DMS 273 (cell line): ENCODE data around the gene NRL.

ENCODE experiments used
- DNase-seq: peaks from one replicate; lab custom pipeline; 2025; ENCODE audit not compliant: unreplicated experiment; lab: John Stamatoyannopoulos, UW

Gene NRL

DNA sequence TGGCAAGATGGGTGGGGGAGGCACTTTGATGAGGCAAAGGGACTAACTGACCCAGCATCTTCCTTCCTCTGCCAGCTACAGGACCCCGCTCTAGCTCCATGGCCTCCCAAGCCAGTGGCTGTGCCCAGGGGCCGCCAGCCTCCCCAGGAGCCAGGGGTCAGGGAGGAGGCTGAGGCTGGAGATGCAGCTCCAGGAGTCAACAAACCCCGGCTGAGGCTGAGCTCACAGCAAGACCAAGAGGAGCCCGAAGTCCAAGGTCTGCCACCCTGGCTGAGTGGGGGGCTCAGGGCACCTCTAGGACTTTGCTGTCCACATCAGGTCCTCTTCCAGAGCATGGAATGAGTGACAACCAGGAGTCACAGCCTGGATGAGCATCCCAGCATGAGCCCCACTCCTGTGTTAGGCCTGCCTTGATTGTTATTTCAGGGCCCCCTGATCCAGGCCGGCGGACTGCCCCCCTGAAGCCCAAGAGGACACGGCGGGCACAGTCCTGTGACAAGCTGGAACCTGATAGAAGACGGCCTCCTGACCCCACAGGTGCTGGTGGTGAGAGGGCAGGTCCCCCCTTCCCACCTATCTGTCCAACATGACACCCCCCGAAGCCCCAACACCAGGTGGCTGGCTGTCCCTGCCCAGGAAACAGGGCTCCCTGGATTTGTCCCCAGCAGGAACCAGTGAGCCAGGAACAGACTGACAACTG lies 45.9 kb downstream of the NRL start:
- DNase-seq, result no peak

DNA sequence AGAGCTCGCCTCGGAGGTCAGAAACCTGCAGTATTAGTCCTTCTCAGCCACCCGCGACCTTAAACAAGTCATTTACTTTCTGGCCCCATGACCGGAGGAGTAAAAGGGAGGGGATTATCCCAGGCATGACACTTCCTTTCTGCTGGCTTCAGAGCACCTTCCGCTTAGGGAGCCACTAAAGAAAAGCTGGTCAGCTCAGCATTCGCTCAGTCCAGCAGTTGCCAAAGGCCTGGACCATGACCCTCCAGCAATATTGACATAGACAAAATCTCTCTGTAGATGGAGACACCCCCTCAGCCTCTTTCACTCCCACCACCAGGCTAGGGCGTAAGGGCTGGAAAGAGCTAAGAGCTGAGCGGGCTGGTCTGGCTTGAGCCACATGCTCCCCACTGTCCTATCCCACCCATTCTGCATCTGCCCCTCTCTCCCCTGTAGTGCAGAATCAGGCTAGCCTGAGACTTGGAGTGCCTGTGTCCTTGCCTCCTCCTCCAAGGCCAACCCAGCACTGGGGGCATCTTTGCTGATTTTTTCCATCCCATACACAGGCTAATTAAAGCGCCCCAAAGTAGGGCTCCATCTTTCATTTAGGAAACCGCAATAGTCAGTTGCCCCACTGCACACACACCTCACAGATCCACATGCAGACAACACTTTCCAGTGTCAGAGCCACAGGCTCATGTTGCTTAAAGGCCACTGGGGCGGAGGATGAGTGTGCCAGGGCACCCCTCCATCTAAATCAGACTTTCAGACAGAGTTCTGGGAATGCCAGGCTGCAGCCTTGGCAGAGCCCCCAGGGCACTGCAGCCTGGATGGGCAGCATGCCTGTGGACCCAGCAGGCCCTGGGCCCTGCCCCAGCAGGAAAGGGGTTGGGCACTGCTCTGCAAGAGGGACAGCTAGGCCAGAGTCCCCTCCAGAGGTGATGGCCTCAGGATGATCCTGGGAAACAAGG lies 47.3 kb downstream of the NRL start:
- no peak for DNase-seq

DNA sequence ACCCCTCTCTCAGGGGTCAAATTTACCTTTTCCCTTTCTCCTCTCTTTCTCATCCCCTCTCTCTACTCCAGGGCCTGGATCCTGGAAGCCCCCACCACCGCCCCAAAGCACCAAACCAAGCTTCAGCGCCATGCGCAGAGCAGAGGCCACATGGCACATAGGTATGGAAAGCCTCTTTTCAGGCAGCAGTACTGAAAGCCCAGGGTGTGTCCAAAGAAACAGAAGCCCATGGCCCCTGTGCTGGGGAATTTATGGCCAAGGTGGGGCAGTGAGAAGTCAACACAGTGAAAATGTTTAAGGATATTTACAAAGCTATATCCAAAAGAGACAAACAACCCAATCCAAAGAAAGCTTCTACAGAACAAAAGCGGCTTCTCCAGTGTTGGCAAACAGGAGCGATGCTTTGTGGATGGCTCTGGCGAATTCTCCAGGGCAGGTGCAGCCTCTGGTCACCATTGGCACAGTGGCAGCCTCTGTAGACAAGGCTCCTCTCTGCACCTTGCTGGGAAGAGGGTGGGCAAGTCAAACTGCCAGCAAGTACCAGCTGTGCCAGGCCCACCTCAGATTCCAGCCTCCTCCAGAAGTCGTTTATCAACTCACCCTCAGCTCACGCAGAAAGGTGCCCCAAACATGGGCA lies 48.1 kb downstream of the NRL start:
- DNase-seq, result no peak

GRCh38 chr14:24065408-24065807 lies 49.3 kb downstream of the NRL start:
- no peak for DNase-seq

DNA sequence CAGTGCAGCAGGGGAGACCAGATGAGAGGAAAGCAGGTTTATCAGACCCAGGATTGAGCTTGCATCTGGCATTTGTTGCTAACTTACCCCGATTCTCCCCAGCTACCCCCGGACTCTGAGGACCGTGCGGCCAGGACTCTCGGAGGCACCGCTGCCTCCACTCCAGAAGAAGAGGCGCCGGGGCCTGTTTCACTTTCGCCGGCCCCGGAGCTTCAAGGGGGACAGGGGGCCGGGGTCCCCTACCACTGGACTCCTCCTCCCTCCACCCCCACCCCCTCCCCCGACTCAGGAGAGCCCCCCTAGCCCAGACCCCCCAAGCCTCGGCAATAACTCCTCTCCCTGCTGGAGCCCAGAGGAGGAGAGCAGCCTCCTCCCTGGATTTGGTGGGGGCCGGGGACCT lies 49.9 kb downstream of the NRL start:
- DNase-seq, result no peak

DNA sequence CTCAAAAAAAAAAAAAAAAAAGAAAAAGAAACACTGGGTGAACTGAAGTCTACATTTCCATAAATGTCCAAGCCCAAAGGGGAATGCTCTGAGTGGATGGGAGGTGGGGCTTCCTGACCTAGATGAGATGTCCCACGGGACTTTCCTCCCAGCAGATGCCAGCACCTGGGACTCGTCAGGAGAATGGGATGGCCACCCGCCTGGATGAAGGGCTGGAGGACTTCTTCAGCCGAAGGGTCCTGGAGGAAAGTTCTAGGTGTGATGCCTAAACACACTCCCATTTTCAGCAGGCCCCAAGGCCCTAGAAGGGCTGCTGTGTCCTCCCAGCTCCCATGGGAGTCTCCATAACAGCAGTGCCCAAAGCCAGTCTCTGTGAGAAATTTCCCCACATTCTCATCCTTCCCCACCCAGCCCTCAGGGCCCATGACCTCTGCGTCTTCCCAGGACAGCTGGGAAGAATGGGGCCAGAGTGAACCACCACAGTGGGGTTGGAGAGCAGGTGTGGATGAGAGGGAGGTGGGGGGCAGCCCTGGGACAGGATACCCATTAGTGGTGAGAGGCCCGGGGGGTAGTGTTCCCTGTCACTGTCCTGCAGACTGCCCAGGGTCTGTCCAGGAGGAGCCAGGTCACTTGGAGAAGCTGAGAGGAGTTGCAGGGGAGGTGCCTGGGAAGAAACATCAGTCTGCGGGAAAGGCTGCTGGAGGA lies 50.5 kb downstream of the NRL start:
- no peak for DNase-seq

- no peak for DNase-seq
Measured at GRCh38 chr14:24063263-24063836, 51.4 kb downstream of the NRL start.

DNA sequence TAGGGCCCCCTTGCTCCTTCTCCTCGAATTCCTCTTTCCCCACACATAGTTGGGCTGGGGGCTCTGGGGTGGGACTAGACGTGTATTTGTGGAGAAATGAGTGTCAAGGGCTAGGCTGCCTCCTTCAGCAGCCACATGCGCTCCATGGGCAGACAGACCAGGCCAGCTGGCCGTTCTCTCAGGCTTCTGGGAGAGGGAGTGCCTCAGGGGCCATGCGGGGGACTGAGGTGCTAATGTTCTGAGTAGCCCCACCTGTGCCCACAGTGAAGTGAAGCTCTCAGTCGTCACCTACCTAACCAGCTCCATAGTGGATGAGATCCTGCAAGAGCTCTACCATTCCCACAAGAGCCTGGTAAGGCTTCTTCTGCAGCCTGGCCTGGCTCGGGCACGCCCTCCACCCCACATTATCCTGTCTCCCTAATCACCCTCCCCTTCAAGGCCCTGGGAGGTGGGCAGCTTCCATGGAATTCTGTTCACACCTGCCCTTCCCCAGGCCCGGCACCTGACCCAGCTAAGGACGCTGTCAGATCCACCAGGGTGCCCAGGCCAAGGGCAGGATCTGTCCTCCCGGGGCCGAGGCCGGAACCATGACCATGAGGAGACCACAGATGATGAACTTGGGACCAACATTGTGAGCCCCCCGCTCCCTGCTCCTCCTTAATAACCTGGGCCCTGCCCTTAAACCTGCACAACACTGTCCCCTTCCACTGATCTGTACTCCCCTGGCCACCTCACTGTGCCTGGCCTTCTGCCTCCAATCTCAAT lies 52.4 kb downstream of the NRL start:
- no peak for DNase-seq

GRCh38 chr14:24060984-24061913 lies 53.5 kb downstream of the NRL start:
- DNase-seq, result no peak

DNA sequence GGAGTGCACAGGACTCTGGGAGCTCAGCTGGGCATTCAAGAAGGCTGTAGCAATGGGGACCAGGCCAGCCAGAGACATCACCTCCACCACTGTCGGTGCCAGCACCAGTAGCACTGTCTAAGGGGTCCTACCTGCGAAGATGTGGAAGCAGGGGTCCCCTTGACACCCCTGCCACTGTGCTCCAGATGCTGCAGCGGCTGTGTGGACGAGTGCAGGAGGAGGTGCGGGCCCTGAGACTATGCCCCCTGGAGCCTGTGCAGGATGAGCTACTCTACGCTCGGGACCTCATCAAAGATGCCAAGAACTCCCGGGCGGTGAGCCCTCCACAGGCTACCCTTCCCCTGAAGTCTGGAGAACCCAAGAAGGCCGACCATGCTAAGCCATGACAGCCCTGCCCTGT lies 54.3 kb downstream of the NRL start:
- DNase-seq, result no peak

DNA sequence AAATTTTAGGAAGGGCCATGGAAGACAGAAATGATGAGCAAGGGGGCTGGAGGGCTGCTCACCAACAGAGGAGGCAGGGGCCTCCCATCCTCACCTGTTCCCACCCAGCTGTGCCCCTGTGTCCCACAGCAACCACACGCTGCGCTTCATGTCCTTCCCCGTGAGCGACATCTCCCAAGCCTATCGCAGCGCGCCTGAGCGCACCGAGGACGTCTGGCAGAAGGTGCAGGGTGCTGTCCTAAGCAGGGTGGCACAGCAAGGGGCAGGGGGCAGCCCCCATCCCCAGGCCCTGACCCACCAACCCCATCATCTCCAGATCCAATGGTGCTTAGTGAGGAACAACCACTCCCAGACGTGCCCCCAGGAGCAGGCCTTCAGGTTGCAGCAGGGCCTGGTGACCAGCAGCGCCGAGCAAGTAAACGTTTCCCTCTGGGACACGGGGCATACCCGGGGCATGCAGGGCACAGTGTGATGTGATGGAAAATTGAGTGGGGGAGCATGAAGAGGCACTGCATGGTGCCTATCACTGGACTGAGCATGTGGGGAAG lies 54.8 kb downstream of the NRL start:
- DNase-seq, result no peak

GRCh38 chr14:24058951-24059475 lies 55.7 kb downstream of the NRL start:
- no peak for DNase-seq

DNA sequence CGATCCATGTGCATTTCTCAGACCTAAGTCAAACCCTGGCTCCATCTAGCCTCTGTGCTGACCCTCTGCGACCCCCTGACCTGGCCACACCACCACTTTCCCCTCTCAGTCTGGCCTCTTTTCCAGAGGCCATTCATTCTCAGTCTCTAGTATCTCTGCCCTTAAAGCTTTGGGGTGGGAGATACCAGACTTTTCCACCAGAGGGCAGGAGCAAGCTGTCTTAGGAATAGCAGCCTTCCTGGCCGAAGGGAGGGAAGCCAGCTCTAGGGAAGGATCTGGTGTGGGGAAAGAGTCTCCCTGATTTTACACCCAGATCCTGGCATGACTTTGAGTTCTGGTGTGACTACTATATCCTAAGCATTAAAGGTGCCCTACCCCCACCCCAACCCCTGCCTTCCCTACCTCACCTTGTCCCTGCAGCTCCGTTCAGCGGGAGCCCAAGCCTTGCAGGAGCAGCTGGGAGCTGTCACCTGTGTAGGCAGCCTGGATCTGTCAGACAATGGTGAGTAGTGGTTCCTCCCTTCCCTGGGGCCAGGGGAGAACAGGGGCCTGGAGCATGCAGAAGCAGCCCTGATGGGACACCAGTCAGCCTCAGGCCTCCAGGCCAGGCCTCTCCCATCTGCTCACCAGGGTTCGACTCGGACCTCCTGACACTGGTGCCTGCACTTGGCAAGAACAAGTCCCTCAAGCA lies 56.3 kb downstream of the NRL start:
- DNase-seq, result peak; percentile 93

DNA sequence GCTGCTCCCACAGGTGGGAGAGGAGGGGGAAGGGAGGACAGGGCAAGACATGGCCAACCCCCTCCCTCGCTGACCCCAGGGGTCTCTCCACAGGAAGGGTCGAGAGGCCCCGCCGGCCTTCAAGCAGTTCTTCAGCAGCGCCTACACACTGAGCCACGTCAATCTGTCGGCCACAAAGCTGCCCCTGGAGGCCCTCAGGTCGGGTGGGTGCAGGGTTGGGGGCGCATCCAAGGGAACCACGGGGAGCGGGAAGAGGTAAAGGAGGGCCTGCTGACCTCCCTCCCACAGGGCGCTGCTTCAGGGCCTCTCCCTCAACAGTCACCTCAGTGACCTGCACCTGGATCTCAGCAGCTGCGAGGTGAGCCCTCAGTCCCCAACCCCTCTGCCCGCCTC lies 56.9 kb downstream of the NRL start:
- no peak for DNase-seq

DNA sequence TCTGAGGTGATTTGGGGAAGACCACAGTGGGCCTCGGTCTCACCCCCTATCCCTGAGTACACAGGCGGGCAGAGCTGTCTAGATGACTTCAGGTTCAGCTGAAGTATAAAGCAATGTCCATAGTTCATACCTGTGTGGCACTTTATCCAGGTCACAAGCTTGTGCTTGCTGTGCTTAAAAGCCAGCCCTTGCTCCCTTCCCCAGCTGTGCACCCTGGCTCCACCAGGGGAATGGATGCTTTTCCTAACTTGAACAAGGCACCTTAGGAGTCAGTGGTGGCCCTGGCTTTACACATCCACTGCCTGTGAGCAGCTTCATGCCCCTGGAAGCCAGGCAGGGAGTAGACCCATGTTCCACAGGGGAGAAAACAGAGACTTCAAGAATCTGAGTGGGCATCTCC lies 57.5 kb downstream of the NRL start:
- peak; percentile 32 for DNase-seq

DNA sequence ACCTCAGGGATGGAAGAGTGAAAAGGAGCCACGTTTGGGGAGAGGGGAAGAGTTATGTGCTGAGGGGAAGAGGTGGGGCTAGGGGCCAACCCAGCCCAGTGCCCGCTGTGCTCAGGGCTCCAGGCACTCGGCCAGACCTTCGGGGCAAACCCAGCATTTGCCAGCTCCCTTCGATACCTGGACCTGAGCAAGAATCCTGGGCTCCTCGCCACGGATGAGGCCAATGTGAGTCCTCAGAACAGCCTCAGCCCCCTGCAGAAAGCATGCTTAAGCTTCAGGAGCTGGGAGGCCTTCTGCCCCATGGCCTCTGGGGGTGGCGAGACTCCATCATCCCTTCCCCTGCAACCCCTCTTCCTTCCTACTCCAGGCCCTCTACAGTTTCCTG lies 58.0 kb downstream of the NRL start:
- DNase-seq, result no peak

DNA sequence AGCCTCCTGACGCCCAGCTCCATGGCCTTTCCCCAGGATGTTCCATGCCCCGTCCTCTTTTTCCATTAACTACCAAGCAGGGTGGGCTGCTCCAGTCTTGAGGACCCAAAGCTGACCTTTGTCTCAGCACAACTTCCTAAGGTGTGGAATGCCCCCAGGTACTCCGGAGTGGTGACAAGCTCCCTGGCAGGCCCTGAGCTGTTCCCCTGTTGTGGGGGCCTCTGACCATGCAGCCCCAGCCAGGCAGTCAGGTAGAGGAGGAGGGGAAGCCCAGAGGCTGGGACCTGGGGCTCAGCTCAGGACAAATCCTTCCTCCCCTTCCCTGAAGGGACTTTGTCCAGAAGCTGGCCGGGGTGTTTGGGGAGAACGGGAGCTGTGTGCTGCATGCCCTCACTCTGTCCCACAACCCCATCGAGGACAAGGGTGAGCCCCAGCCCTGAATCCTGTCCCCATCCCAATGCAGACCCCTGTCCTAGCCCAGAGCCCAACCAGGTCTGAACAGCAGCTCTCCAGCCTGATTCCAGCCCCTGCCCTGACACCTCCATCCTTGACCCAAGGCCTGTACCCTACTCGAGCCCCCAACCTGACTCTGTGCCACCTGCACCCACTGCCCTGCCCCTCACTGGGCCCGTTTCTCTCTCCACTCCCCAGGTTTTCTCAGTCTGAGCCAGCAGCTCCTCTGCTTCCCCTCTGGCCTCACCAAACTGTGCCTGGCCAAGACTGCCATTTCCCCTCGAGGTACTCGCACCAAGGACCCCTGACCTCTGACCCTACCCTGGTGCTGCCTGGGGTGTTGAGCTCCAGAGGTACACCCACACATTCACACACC lies 58.6 kb downstream of the NRL start:
- DNase-seq, result no peak
